GM18508 (cell line): ENCODE measurements around the gene TESK1.
A peak's percentile ranks its signal among the peaks of the same experiment; 100 is the strongest.
"Not testable (repeated sequence)": the region's sequence is repeated elsewhere in the genome, so short reads cannot be mapped to it uniquely, and the experiment has no call there.

Source experiments
- ATAC-seq: cut with Tn5 transposase; IDR thresholded peaks from one replicate; pipeline ENCODE4 v1.9.1; 2021; ENCODE audit warnings: moderate number of reproducible peaks; ENCODE audit not compliant: insufficient read depth, unreplicated experiment

Gene TESK1

GRCh38 chr9:35640431-35640830 lies 35.4 kb downstream of the TESK1 start:
- ATAC-seq: not testable (repeated sequence)

- ATAC-seq: not testable (repeated sequence)
Measured at GRCh38 chr9:35641478-35641877, 36.4 kb downstream of the TESK1 start.

- ATAC-seq: no peak
Measured at GRCh38 chr9:35643046-35643445, 38.0 kb downstream of the TESK1 start.

GRCh38 chr9:35645736-35646135 lies 40.7 kb downstream of the TESK1 start:
- not testable (repeated sequence) for ATAC-seq

GRCh38 chr9:35646153-35646532 lies 41.1 kb downstream of the TESK1 start:
- ATAC-seq: no peak

- peak; percentile 72 for ATAC-seq
Measured at GRCh38 chr9:35646533-35647265, 41.6 kb downstream of the TESK1 start.

- ATAC-seq: no peak
Measured at GRCh38 chr9:35649431-35650340, 44.6 kb downstream of the TESK1 start.

GRCh38 chr9:35650341-35651158 lies 45.5 kb downstream of the TESK1 start, which contains the start of gene SIT1:
TSS of gene SIT1 (minus strand) at chr9:35650931. CDS start at chr9:35650853, 78 bp downstream.
- no peak for ATAC-seq

- no peak for ATAC-seq
Measured at GRCh38 chr9:35651956-35652828, 47.1 kb downstream of the TESK1 start.

GRCh38 chr9:35652829-35653209 lies 47.8 kb downstream of the TESK1 start:
- no peak for ATAC-seq

- ATAC-seq: no peak
Measured at GRCh38 chr9:35653611-35654010, 48.5 kb downstream of the TESK1 start.

GRCh38 chr9:35656348-35656747 lies 51.3 kb downstream of the TESK1 start:
- ATAC-seq: no peak

GRCh38 chr9:35656831-35657545 lies 51.9 kb downstream of the TESK1 start:
- no peak for ATAC-seq

- ATAC-seq: peak; percentile 65
Measured at GRCh38 chr9:35657546-35658136, 52.6 kb downstream of the TESK1 start, which contains the start of gene RMRP. TSS of gene RMRP (minus strand) at chr9:35658019.

- peak; percentile 33 for ATAC-seq
Measured at GRCh38 chr9:35658137-35658967, 53.3 kb downstream of the TESK1 start, which contains the start of gene CCDC107. TSS of gene CCDC107 (plus strand) at chr9:35658292. CDS start at chr9:35658380, 88 bp downstream.

- no peak for ATAC-seq
Measured at GRCh38 chr9:35658968-35659220, 53.8 kb downstream of the TESK1 start.

- no peak for ATAC-seq
Measured at GRCh38 chr9:35659340-35659739, 54.3 kb downstream of the TESK1 start.
